Natural killer cell (primary cell): ENCODE measurements around the gene NR4A2. TPM values are rescaled to one million over a fixed set of nuclear protein-coding genes. Genes with fewer than 3 reads are reported as not detected.

Experiments used
- ATAC-seq, 3 donors: fragments of 150-1000 bp in 2 of 3; fragments of 200-7000 bp in 1 of 3; cut with Tn5 transposase; 1 replicate in 1 of 3; 2 replicates in 2 of 3; pipeline ENCODE4 v1.10.0; 2021; ENCODE audit warnings: mild to moderate bottlenecking in 2 of 3, moderate library complexity in 2 of 3
- DNase-seq, 2 donors: peaks; one replicate each; pipeline versions ENCODE4 v3.0.0 to v3.0.0-alpha.2; 2013 to 2021; ENCODE audit warnings: mixed read lengths in 1 of 2
- H3K27ac ChIP-seq: one replicate; pipeline ENCODE4 v1.5.1; 2013; ENCODE audit warnings: mild to moderate bottlenecking, low read length
- H3K27me3 ChIP-seq: one replicate; pipeline ENCODE4 v1.6.1; 2013; ENCODE audit warnings: low read length; ENCODE audit not compliant: control insufficient read depth, insufficient read depth
- H3K36me3 ChIP-seq: one replicate; pipeline ENCODE4 v1.6.1; 2013; ENCODE audit warnings: low read length; ENCODE audit not compliant: control insufficient read depth, insufficient read depth
- H3K4me1 ChIP-seq: one replicate; pipeline ENCODE4 v1.6.1; 2013; ENCODE audit warnings: low read length; ENCODE audit not compliant: control insufficient read depth, insufficient read depth
- H3K4me3 ChIP-seq: one replicate; pipeline ENCODE4 v1.5.1; 2013; ENCODE audit warnings: low read length
- H3K9me3 ChIP-seq: one replicate; pipeline ENCODE4 v1.6.1; 2013; ENCODE audit warnings: low read length; ENCODE audit not compliant: control insufficient read depth, insufficient read depth
- H3K27ac Mint-ChIP-seq, 2 donors: one replicate each; pipeline ENCODE4 v1.8.0; 2022; ENCODE audit warnings: mild to moderate bottlenecking in 2 of 2, mixed read lengths in 2 of 2, moderate library complexity in 1 of 2
- H3K27me3 Mint-ChIP-seq, 2 donors: one replicate each; pipeline ENCODE4 v1.8.0; 2022; ENCODE audit warnings: low read depth in 2 of 2, mixed read lengths in 2 of 2
- H3K36me3 Mint-ChIP-seq: one replicate; pipeline ENCODE4 v1.8.0; 2022; ENCODE audit warnings: mixed read lengths
- H3K4me1 Mint-ChIP-seq, 2 donors: one replicate each; pipeline ENCODE4 v1.8.0; 2022; ENCODE audit warnings: mixed read lengths in 2 of 2
- H3K4me3 Mint-ChIP-seq: one replicate; pipeline ENCODE4 v1.8.0; 2022; ENCODE audit warnings: mild to moderate bottlenecking, moderate library complexity, mixed read lengths
- H3K9me3 Mint-ChIP-seq, 2 donors: one replicate each; pipeline ENCODE4 v1.8.0; 2022; ENCODE audit warnings: mixed read lengths in 2 of 2
- CTCF ChIP-seq: fragments of 200-600 bp; IDR thresholded peaks from one replicate; pipeline ENCODE4 v1.8.0; 2022; ENCODE audit warnings: antibody characterized with exemption
- WGBS: methylation state at CpG from one replicate; pipeline ENCODE4 v1.1.7; 2013; ENCODE audit warnings: missing lambda C conversion rate; ENCODE audit not compliant: insufficient coverage; 5-methylcytosine and 5-hydroxymethylcytosine counted together
- intact Hi-C: fragments of 100-400 bp; cut with micrococcal nuclease; formaldehyde crosslinking; loops from one replicate; pipeline ENCODE4 v1.14.2; 2022
- total RNA-seq, 4 donors: library from RNA; stranded (reverse); fragments of 120-200 nt in 1 of 4; gene quantifications; one replicate each; pipeline versions ENCODE4 v1.2.3 to v1.2.4, GENCODE V29; 2013 to 2022

Gene NR4A2
- total RNA-seq, 3 donors from 2014 or later (not counting 1 experiment from before 2014, with no cell fraction given): 163 to 316 (median 266) TPM

DNA sequence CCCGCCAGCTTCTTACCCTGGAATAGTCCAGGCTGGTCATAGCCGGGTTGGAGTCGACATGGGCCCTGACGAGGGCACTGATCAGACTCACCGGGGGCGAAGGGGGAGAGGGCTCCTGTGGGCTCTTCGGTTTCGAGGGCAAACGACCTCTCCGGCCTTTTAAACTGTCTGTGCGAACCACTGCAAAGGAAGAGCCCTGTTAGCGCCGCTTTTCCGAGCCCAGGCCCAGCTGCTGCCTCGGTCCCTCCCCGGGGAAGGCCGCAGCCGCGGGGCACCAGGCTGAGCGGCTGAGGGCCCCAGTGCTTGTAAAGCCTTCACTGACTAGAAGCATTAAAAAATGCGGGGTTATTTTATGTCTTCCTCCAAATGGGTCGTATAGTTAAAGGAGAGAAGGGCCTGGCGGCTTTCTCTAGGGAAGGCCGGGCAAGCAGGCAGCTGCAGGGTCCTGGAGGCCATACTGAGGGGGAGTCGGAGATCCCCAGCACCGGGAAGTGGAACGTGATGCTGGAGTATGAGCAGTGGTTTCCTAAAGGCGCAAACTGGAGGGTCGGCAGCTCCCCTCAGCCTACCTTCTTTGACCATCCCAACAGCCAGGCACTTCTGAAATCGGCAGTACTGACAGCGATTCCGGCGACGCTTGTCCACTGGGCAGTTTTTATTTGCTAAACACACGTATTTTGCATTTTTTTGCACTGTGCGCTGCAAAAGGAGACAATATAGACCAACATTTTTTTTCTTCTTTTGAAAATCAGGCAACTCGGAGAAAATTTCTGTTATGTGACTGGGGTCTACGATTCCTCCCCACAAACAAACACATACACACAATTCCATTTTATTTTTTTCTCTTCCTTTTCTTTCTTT, 4.5 kb downstream of the NR4A2 start:
- intact Hi-C loops: no loop called here
- H3K36me3 Mint-ChIP-seq: no peaks in the 10 kb centered on the region
- peak overlapping the region; percentile 99 for H3K27ac Mint-ChIP-seq
- peaks cover 39 to 61% of the 10 kb centered on the region in 2 donors for H3K27me3 Mint-ChIP-seq
- no peaks in the 10 kb centered on the region for H3K9me3 ChIP-seq
- ATAC-seq: no peak
- no peaks in the 10 kb centered on the region for H3K9me3 Mint-ChIP-seq
- H3K4me1 Mint-ChIP-seq: peaks cover 46 to 56% of the 10 kb centered on the region in 2 donors
- H3K4me3 Mint-ChIP-seq: peak overlapping the region; percentile 32
- peaks cover 29% of the 10 kb centered on the region for H3K4me1 ChIP-seq
- DNase-seq: peak in 1 of 2 donors; percentile 47
- 66% methylated on average over 38 of the region's 38 CpGs for WGBS
- H3K36me3 ChIP-seq: no peaks in the 10 kb centered on the region
- peaks cover 40% of the 10 kb centered on the region for H3K27me3 ChIP-seq
- no peak overlapping the region for H3K27ac ChIP-seq
- TF ChIP-seq CTCF: no peak
- no peak overlapping the region for H3K4me3 ChIP-seq

- H3K27ac Mint-ChIP-seq: peak overlapping the region in 1 of 2 donors; percentile 99
- H3K4me3 Mint-ChIP-seq: peak overlapping the region; percentile 28
- Histone ChIP-seq H3K27me3 (peaks cover 49% of the 10 kb centered on the region), H3K36me3 (no peaks in the 10 kb centered on the region), H3K4me3 (no peak overlapping the region), H3K27ac (no peak overlapping the region), H3K4me1 (peaks cover 32% of the 10 kb centered on the region), H3K9me3 (no peaks in the 10 kb centered on the region)
- peaks cover 46 to 56% of the 10 kb centered on the region in 2 donors for H3K4me1 Mint-ChIP-seq
- no peak for ATAC-seq
- peak in 1 of 2 donors; percentile 31 for DNase-seq
- H3K9me3 Mint-ChIP-seq: no peaks in the 10 kb centered on the region
- no peaks in the 10 kb centered on the region for H3K36me3 Mint-ChIP-seq
- 64% methylated on average over 11 of the region's 12 CpGs for WGBS
- TF ChIP-seq CTCF: no peak
- peaks cover 38 to 69% of the 10 kb centered on the region in 2 donors for H3K27me3 Mint-ChIP-seq
- intact Hi-C loops: no loop called here
Observed at GRCh38 chr2:156326526-156327095, 5.9 kb downstream of the NR4A2 start.

- Mint-ChIP-seq H3K27ac (peak overlapping the region; percentile 5 to 99), H3K36me3 (no peaks in the 10 kb centered on the region), H3K27me3 (peaks cover 44 to 69% of the 10 kb centered on the region in 2 donors), H3K9me3 (no peaks in the 10 kb centered on the region), H3K4me1 (peaks cover 46 to 56% of the 10 kb centered on the region in 2 donors), H3K4me3 (peak overlapping the region; percentile 40)
- Histone ChIP-seq H3K27ac (no peak overlapping the region), H3K36me3 (no peaks in the 10 kb centered on the region), H3K27me3 (peaks cover 56% of the 10 kb centered on the region), H3K4me1 (peaks cover 35% of the 10 kb centered on the region), H3K9me3 (no peaks in the 10 kb centered on the region), H3K4me3 (no peak overlapping the region)
- intact Hi-C loops: no loop called here
- no peak for TF ChIP-seq CTCF
- DNase-seq (peak in 1 of 2 donors; percentile 34), ATAC-seq (no peak)
- WGBS: 75% methylated on average over 10 of the region's 12 CpGs
Observed at GRCh38 chr2:156325688-156326525, 6.6 kb downstream of the NR4A2 start.
